ENCODE results near the gene PACSIN3.

PACSIN3 gene

GRCh38 chr11:47192111-47192510 is 5.9 kb upstream of the PACSIN3 start:
- TF ChIP-seq POLR2AphosphoS5 (IDR thresholded peaks at IDR 0.05; ENCODE audit: low read depth, low read length) (no peak), REST (IDR thresholded peaks at IDR 0.05; ENCODE audit: insufficient read depth in 1 of 2, low read depth in 2 of 2, low read length in 2 of 2) (no peak), TAF1 (IDR thresholded peaks at IDR 0.05; ENCODE audit: borderline replicate concordance, insufficient read depth, low read length) (no peak)

- TF ChIP-seq TAF1 (IDR thresholded peaks at IDR 0.05; ENCODE audit: borderline replicate concordance, insufficient read depth, low read length) (no peak), REST (IDR thresholded peaks at IDR 0.05; ENCODE audit: insufficient read depth in 1 of 2, low read depth in 2 of 2, low read length in 2 of 2) (no peak), POLR2AphosphoS5 (IDR thresholded peaks at IDR 0.05; ENCODE audit: low read depth, low read length) (no peak), FOXP2 (optimal IDR thresholded peaks at IDR 0.05; ENCODE audit: borderline replicate concordance, extremely low read depth, extremely low read length, insufficient read depth) (no peak), SIN3A (IDR thresholded peaks at IDR 0.05; ENCODE audit: borderline replicate concordance, insufficient read depth, low read length) (no peak)
These were observed 3.0 kb upstream of the PACSIN3 start for GRCh38 chr11:47189100-47189834.

- no peak for TF ChIP-seq SIN3A (IDR thresholded peaks at IDR 0.05; ENCODE audit: borderline replicate concordance, insufficient read depth, low read length)
- no peak for TF ChIP-seq TAF1 (IDR thresholded peaks at IDR 0.05; ENCODE audit: borderline replicate concordance, insufficient read depth, low read length)
- no peak for TF ChIP-seq POLR2AphosphoS5 (IDR thresholded peaks at IDR 0.05; ENCODE audit: low read depth, low read length)
- no peak for TF ChIP-seq REST (IDR thresholded peaks at IDR 0.05; ENCODE audit: insufficient read depth in 1 of 2, low read depth in 2 of 2, low read length in 2 of 2)
- TF ChIP-seq FOXP2 (optimal IDR thresholded peaks at IDR 0.05; ENCODE audit: borderline replicate concordance, extremely low read depth, extremely low read length, insufficient read depth): no peak
These were observed 2.0 kb upstream of the PACSIN3 start for GRCh38 chr11:47188259-47188658.

GRCh38 chr11:47187723-47188122 is 1.5 kb upstream of the PACSIN3 start:
- no peak for TF ChIP-seq TAF1 (IDR thresholded peaks at IDR 0.05; ENCODE audit: borderline replicate concordance, insufficient read depth, low read length)
- no peak for TF ChIP-seq SIN3A (IDR thresholded peaks at IDR 0.05; ENCODE audit: borderline replicate concordance, insufficient read depth, low read length)
- TF ChIP-seq POLR2AphosphoS5 (IDR thresholded peaks at IDR 0.05; ENCODE audit: low read depth, low read length): no peak
- TF ChIP-seq REST (IDR thresholded peaks at IDR 0.05; ENCODE audit: insufficient read depth in 1 of 2, low read depth in 2 of 2, low read length in 2 of 2): no peak
- no peak for TF ChIP-seq FOXP2 (optimal IDR thresholded peaks at IDR 0.05; ENCODE audit: borderline replicate concordance, extremely low read depth, extremely low read length, insufficient read depth)

All from PFSK-1 (cell line).